NCI-H1694 treated with DMSO at 0.1 percent for 48 hours (cell line): ENCODE results near the gene FAAP100.
"Not testable (repeated sequence)": the region's sequence is repeated elsewhere in the genome, so short reads cannot be mapped to it uniquely, and the experiment has no call there.

Experiments
- DNase-seq: peaks from one replicate; lab custom pipeline; 2025; lab: John Stamatoyannopoulos, UW

The FAAP100 gene

DNA sequence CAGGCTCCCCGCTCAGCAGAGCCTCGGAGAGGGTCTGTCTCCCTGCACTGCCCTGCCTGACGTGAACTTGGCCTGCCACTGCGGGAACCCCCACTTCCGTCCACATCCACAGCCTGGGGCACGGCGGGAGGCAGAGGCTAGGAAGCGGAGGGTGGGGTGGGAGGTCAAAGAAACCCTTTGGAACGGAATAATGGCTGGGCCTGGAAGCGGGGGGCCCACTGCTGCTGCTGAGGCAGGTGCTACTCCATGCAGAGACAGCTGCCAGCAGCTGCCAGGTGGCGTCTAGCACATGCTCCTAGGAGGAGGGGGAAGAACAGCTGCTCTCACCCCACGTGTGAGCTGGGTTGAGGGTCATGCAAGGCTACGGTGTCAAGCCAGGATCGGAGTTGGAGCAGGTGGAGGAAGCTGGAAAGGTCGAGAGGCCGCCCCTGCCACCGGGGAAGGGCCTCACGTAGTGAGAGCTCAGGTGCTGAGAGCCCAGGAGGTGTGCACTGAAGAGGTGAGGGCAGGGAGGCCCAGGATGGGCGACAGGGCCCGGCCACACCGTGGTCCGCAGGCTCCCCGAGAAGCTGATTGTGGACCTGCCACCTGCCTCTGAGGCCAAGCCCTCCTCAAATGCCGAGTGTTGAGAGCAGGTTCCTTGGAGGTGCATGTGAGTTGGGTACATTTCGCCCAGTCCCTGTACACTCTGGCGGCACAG lies 14.1 kb downstream of the FAAP100 start:
- DNase-seq, result peak; percentile 55

DNA sequence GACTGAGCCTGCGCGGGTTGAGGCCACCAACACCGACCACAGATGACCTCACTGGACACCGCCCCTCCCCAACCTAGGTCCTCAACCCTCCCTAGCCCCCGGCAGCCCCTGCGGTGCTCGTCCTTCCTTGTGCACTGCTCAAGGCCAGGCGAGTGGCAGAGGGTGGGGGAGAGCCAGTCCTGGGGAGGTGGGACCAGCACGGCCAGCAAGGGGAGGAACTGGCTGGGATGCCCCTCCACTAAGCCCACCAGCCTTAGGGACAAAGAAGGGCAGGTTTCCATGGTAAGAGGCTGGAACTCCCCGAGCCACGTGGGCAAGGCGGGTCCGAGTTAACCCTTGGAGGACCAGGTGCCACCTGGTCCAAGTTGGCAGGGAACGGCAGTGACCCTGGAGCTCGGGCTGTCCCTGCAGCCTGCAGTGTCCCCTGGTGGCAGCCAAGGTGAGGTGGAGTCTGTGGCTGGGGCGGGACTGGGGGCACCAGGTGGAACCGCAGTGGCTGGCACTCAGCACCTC lies 14.8 kb downstream of the FAAP100 start:
- no peak for DNase-seq

GRCh38 chr17:81536299-81537290 lies 15.6 kb downstream of the FAAP100 start:
- no peak for DNase-seq

- no peak for DNase-seq
Measured at GRCh38 chr17:81535480-81536298, 16.5 kb downstream of the FAAP100 start.

DNA sequence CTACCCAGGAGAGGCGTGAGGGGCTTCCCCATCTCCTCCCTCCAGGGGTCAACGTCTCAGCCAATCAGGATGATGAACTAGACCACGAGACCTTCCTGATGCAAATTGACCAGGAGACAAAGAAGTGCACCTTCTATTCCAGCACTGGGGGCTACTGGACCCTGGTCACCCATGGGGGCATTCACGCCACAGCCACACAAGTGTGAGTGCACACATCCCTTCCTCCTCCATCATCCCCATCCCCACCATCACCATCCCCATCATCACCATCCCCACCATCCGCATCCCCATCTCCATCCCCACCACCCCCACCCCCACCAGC lies 17.2 kb downstream of the FAAP100 start:
- no peak for DNase-seq

DNA sequence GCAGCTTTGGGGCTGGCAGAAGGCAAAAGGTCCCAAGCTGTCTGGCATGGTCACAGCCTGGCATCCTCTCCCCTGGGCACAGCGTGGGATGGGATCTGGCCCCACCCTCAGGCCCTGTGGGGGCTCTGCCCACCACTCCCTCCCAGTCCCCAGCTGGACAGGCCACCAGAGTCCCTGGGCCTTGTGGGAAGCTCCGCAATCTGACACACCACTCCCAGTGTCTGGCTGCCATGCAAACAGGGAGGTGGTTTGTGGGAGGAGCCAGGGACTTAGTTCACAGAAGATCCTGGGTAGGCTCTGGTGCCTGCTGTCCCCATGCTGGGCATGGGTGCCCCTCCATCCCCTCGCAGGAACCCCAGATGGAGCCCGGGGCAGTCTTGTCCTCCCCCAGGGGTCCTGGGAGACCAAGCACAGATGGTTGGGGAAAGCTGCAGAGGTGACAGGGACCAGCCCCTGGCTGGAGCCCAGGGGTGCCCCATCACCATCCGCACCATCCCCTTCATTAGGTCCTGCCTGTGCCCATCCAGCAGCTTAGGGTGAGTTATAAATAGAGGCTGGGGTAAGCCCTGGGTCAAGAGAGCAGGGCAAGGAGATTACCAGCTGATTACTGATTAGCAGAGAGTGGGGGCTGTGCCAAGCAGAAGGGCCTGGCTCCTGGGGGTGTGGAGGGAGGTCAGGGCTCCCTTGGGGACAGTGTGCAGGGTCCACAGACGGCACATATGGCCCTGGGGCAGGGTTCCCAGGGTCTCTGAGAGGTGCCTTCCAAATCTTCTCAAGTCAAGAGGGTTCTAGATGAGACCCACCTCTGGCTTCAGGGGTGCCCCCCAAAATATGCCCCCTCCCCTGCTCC lies 17.8 kb downstream of the FAAP100 start:
- DNase-seq, result no peak

- DNase-seq, result no peak
Measured at GRCh38 chr17:81533339-81534141, 18.6 kb downstream of the FAAP100 start.

- no peak for DNase-seq
Measured at GRCh38 chr17:81532490-81533287, 19.5 kb downstream of the FAAP100 start.

GRCh38 chr17:81531998-81532404 lies 20.2 kb downstream of the FAAP100 start:
- DNase-seq, result not testable (repeated sequence)

DNA sequence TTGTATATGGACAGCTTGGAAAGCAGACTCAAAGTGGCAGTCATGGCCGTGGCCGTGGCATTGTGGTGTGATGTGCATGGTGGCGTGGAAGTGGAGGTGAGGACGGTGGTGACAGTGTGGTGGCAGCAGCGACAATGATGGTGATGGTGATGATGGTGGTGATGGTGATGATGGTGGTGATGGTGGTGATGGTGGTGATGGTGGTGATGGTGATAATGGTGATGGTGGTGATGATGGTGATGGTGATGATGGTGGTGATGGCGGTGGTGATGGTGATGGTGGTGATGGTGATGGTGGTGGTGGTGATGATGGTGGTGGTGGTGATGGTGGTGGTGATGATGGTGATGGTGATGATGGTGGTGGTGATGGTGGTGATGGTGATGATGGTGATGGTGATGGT lies 21.1 kb downstream of the FAAP100 start:
- not testable (repeated sequence) for DNase-seq

- DNase-seq, result no peak
Measured at GRCh38 chr17:81529437-81529803, 22.7 kb downstream of the FAAP100 start.

DNA sequence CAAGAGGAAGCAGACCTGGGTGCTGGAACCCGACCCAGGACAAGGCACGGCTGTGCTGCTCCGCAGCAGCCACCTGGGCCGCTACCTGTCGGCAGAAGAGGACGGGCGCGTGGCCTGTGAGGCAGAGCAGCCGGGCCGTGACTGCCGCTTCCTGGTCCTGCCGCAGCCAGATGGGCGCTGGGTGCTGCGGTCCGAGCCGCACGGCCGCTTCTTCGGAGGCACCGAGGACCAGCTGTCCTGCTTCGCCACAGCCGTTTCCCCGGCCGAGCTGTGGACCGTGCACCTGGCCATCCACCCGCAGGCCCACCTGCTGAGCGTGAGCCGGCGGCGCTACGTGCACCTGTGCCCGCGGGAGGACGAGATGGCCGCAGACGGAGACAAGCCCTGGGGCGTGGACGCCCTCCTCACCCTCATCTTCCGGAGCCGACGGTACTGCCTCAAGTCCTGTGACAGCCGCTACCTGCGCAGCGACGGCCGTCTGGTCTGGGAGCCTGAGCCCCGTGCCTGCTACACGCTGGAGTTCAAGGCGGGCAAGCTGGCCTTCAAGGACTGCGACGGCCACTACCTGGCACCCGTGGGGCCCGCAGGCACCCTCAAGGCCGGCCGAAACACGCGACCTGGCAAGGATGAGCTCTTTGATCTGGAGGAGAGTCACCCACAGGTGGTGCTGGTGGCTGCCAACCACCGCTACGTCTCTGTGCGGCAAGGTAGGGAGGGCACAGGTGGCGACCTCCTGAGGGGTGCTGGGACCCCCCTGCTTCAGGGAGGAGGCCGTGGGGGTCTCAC lies 23.3 kb downstream of the FAAP100 start:
- DNase-seq, result no peak

- no peak for DNase-seq
Measured at GRCh38 chr17:81528384-81528650, 23.8 kb downstream of the FAAP100 start.

GRCh38 chr17:81527591-81528383 lies 24.4 kb downstream of the FAAP100 start, which contains the start of gene FSCN2:
Gene FSCN2 (plus strand): TSS chr17:81528377. CDS start chr17:81528532, 155 bp downstream.
- DNase-seq, result no peak

- no peak for DNase-seq
Measured at GRCh38 chr17:81526662-81527571, 25.2 kb downstream of the FAAP100 start.

DNA sequence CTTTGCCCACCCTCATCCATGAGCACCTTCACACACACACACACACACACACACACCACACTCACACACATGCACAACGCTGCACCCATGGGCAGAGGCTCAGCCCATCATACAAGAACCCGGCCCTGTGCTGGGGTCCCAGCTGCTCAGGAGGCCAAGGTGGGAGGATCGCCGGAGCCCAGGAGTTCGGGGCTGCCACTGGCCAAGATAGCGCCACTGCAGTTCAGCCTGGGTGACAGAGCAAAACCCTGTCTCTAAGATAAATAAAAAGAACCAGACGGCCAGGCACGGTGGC lies 27.3 kb downstream of the FAAP100 start:
- no peak for DNase-seq
